Measurements from ENCODE around the gene SPRY2.

DNA sequence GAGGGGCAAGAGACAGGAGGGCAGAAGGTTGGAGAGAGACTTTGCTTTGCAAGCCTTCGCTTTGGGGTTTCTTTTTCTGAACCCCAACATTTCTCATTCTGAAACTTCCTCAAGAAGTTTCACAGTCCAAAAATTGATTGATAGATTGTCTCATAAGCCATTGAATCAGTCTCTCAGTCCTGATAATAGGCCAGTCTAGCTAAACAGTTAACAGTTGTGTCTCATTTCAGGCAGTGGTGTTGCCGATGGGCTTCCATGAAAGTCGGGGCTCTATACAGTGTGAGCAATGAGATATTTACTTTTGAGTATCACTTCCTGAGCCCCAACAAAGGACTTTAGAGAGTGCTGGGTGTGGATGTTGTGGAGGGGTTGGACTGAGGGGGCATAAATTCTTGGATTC lies 26.5 kb upstream of the SPRY2 start:
- TF ChIP-seq, protein P1, sequence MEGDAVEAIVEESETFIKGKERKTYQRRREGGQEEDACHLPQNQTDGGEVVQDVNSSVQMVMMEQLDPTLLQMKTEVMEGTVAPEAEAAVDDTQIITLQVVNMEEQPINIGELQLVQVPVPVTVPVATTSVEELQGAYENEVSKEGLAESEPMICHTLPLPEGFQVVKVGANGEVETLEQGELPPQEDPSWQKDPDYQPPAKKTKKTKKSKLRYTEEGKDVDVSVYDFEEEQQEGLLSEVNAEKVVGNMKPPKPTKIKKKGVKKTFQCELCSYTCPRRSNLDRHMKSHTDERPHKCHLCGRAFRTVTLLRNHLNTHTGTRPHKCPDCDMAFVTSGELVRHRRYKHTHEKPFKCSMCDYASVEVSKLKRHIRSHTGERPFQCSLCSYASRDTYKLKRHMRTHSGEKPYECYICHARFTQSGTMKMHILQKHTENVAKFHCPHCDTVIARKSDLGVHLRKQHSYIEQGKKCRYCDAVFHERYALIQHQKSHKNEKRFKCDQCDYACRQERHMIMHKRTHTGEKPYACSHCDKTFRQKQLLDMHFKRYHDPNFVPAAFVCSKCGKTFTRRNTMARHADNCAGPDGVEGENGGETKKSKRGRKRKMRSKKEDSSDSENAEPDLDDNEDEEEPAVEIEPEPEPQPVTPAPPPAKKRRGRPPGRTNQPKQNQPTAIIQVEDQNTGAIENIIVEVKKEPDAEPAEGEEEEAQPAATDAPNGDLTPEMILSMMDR (IDR thresholded peaks at IDR 0.05; ENCODE audit: low read length) = no peak
- no peak for TF ChIP-seq EZH2phosphoT487 (IDR thresholded peaks at IDR 0.05; ENCODE audit: low read length)
- no peak for TF ChIP-seq EZH2 (optimal IDR thresholded peaks at IDR 0.05; ENCODE audit: low read depth, low read length)
